ENCODE results near the gene CCDC24.

DNA sequence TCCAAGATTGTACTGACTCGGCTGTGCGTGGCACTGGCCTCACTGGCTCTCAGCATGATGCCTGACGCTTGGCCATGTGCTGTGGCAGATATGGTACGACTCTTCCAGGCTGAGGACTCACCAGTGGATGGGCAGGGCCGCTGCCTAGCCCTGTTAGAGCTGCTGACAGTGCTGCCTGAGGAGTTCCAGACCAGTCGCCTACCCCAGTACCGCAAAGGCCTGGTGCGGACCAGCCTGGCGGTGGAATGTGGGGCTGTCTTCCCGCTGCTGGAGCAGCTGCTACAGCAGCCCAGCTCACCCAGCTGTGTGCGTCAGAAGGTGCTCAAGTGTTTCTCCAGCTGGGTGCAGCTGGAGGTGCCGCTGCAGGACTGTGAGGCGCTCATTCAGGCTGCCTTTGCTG lies 41.7 kb upstream of the CCDC24 start:
- TF ChIP-seq, protein P1, sequence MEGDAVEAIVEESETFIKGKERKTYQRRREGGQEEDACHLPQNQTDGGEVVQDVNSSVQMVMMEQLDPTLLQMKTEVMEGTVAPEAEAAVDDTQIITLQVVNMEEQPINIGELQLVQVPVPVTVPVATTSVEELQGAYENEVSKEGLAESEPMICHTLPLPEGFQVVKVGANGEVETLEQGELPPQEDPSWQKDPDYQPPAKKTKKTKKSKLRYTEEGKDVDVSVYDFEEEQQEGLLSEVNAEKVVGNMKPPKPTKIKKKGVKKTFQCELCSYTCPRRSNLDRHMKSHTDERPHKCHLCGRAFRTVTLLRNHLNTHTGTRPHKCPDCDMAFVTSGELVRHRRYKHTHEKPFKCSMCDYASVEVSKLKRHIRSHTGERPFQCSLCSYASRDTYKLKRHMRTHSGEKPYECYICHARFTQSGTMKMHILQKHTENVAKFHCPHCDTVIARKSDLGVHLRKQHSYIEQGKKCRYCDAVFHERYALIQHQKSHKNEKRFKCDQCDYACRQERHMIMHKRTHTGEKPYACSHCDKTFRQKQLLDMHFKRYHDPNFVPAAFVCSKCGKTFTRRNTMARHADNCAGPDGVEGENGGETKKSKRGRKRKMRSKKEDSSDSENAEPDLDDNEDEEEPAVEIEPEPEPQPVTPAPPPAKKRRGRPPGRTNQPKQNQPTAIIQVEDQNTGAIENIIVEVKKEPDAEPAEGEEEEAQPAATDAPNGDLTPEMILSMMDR (IDR thresholded peaks at IDR 0.05; ENCODE audit: extremely low read depth in 1 of 2, insufficient read depth in 1 of 2, low read depth in 1 of 2, low read length in 2 of 2), result no peak
- TF ChIP-seq POLR2AphosphoS5 (IDR thresholded peaks at IDR 0.05; ENCODE audit: insufficient read depth, low read depth, low read length), result no peak
- no peak for TF ChIP-seq MYC (IDR thresholded peaks at IDR 0.05; ENCODE audit: low read depth, low read length)
- TF ChIP-seq EZH2 (IDR thresholded peaks at IDR 0.05; ENCODE audit: borderline replicate concordance, low read depth, low read length, severe bottlenecking), result no peak
- TF ChIP-seq, protein P2, sequence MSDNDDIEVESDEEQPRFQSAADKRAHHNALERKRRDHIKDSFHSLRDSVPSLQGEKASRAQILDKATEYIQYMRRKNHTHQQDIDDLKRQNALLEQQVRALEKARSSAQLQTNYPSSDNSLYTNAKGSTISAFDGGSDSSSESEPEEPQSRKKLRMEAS (IDR thresholded peaks at IDR 0.05; ENCODE audit: insufficient read depth, insufficient read length), result no peak
- no peak for TF ChIP-seq POLR2A (IDR thresholded peaks at IDR 0.05; ENCODE audit: low read depth, low read length)

Data from endothelial cell of umbilical vein (primary cell).